GM19463 (cell line): ENCODE data around the gene PDE4C.
"Not testable (repeated sequence)": the region's sequence is repeated elsewhere in the genome, so short reads cannot be mapped to it uniquely, and the experiment has no call there.

Source experiments
- ATAC-seq: cut with Tn5 transposase; IDR thresholded peaks from one replicate; pipeline ENCODE4 v1.9.1; 2021; ENCODE audit warnings: mild to moderate bottlenecking, moderate library complexity; ENCODE audit not compliant: unreplicated experiment

Gene PDE4C

DNA sequence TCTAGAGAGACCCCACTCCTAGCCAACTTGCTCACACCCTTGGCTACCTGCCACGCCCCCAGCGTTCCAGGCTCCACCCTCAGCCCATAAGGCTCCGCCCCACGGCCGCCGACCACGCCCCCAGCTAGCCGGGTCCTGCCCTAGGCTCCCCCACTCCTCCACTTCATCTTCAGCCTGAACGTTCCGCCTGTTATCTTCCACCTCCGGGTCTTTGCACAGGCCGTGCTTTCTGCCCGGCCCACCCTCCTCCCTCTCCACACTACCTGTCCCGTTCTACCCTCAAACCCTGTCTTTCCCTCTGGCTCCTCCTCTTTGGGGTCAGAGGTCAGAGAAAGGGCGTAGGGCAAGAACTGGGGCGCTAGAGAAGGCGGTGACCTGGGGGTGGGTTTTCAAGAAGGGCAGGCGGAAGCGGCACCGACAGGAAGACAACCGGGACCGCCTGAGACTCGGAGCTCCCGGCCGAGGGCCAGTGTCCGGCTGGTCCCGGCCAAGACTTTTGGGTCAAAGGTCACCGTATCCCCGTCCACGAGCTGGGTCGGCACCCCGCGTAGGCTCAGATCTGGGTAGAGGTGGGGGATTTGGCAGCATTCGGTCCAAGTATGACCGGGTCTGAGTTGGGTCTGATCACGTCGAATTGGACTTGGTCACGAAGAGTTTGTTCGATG is 2.2 kb downstream of the PDE4C start:
- no peak for ATAC-seq

- ATAC-seq = no peak
Observed at GRCh38 chr19:18221815-18222725, 4.2 kb downstream of the PDE4C start.

DNA sequence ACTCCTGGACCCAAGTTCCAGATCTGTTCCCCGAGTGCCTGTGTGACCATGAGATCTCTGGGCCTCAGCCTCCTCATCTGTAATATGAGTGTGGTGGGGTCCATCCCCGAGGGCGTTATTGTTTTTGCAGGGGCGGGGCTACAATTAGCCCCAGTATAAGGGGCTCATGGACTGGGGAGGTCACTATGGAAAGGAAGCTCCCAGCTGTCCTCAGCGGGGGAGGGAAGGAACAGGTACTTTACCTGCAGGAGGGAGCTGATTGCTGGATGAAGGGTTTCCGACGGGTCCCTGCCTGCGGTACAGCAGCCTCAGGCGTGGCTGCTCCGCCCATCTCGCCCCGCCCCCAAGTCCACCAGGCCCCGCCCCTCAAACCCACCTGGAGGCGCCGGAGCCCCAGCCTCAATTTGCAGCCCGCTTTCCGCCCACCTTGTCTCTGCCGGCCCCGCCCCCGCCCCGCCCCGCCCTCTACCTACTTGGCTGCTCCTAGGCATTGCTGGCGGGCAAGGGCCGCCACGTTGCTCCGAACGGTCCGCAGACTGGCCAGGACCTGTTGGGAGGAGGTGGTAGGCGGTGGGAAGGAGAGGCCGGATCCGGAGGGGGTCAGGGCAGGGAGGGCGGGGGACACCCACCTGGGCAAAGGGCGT is 5.5 kb downstream of the PDE4C start:
- no peak for ATAC-seq

- ATAC-seq = no peak
Observed at GRCh38 chr19:18219911-18220631, 6.2 kb downstream of the PDE4C start.

GRCh38 chr19:18218600-18218999 is 7.6 kb downstream of the PDE4C start:
- no peak for ATAC-seq

GRCh38 chr19:18218159-18218558 is 8.1 kb downstream of the PDE4C start:
- no peak for ATAC-seq

DNA sequence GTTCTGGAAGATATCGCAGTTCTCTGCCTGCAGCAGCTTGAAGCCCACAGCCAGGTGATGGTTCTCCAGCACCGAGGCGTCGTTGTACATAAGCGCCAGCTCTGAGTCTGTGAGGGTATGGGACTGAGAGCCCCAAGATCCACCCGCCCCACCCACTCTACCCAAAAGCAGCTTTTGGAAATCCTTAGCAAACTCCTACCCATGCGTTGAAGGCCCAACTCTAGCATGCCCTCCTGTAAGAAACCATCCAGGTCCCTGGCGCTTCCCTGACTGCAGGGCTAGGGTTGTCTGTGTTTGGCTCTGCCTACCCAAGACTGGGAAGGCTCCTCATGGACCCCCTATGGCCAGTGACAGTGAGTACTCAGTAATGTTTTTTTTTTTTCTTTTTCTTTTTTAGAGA is 9.4 kb downstream of the PDE4C start:
- no peak for ATAC-seq

- ATAC-seq = no peak
Observed at GRCh38 chr19:18214779-18215433, 11.3 kb downstream of the PDE4C start.

DNA sequence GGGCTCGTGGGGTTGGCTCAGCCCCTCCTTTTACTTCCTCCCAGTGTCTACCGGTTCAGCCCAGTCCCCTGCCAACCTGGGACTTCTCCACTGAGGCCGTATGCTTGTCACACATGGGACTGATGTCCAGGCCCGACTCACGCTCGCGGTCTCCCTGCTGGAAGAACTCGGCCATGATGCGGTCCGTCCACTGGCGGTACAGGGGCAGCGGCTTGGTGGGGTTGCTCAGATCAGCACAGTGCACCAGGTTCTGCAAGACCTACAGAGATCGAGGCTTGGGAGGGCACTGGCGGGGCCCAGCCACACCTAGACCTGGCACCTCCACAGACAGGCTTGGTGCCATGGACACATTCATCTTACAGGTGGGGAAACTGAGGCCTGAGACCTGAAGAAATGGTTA is 14.6 kb downstream of the PDE4C start:
- no peak for ATAC-seq

DNA sequence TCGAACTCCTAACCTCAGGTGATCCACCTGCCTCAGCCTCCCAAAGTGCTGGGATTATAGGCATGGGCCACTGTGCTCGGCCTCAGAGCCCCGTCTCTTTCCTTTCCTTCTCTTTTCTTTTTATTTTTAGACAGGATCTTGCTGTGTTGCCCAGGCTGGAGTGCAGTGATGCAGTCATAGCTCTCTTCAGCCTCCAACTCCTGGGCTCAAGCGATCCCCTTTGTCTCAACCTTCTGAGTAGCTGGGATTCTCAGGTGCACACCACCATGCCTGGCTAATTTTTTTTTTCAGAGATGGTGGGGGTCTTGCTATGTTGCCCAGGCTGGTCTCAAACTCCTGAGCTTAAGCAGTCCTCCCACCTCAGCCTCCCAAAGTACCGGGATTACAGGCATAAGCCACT is 16.3 kb downstream of the PDE4C start:
- not testable (repeated sequence) for ATAC-seq

GRCh38 chr19:18208098-18208951 is 17.9 kb downstream of the PDE4C start:
- ATAC-seq = no peak

DNA sequence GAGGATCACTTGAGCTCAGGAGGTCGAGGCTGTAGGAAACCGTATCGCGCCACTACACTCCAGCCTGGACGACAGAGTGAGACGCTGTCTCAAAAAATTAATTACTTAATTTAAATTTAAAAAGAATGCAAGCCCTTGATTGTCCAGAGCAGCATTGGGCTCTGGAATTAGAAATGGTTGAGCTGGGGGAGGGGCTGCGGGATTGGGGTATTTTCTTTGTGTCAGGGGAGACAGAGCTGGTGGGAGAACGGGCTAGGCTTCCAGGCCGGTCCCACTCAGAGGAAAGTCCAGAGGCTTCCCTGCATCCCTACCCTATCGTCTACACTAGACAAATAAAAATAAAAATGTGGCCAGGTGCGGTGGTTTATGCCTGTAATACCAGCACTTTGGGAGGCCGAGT is 20.2 kb downstream of the PDE4C start:
- ATAC-seq = no peak

- ATAC-seq = no peak
Observed at GRCh38 chr19:18205200-18205892, 20.9 kb downstream of the PDE4C start.

DNA sequence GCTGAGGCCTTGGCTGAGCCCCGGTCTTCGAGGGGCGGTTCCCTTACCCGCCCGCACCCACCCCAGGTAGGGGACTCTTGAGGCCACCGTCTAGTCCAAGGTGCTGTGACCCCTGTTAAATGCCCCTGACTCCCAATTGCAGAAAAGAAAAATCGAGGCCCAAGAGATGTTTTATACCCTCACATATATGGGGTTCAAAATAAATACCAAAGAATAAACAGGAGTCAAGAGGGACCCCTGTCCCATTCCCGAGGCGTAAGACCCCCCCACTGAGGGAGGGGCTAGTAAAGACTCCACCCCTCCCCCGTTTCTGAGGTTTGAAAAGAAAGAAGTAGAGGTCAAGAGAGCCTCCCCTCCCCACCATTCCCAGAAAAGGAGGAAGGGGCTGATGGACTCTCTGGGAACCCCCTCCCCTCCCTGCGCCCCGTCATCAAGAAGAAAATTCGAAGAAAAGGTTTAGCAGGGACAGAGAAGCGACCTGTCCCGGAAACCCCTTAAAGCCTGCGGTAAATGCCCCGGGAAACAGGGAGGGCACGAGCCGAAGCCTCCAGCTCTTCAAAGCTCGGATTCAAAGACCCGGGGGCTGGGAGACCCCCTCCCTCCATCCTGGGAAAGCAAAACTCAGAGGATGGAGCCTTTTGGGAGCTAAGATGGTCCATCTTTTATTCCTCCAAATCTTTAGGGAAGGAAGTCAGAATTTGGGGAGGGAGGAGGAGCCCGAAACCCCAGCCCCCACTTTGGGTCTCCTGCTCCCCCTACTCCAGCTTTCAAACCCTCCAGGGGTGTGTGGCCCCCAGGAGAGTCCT is 21.6 kb downstream of the PDE4C start:
- ATAC-seq = no peak

- peak; percentile 89 for ATAC-seq
Observed at GRCh38 chr19:18203863-18204393, 22.3 kb downstream of the PDE4C start, which contains the start of gene RAB3A. Gene RAB3A, minus strand, starts transcription at chr19:18204042. Its CDS starts 1,302 bp downstream, at chr19:18202740.

DNA sequence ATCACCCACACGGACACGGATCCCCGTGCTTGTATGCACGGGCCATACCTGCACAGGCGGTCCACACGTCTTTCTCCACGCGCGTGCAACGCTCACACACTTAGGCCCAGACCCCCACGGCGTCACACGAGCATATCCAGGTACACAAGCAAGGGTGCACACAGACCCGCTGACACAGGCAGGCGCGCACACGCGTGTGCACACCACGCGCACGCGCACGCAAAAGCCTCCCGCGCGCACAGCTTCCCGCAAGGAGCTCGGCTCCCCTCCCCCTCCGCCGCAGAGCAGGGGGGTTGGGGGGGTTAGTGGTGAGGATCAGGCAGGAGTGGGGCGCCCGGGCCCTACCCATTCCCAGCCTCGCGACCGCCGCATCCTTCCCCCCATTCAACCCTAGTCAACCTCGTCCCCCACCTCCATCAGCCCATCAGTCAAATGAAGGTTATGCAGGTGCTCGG is 22.8 kb downstream of the PDE4C start:
- ATAC-seq = no peak

GRCh38 chr19:18202778-18203407 is 23.3 kb downstream of the PDE4C start:
- no peak for ATAC-seq
